Stimulated activated CD4-positive, alpha-beta T cell treated with anti-CD3 and anti-CD28 coated beads, Interleukin-2, amount 100 ng/mL, for 48 hours (primary cell): ENCODE measurements around the gene EN1.

Experiments
- DNase-seq, 2 donors: peaks; one replicate each; pipeline ENCODE4 v3.0.0-alpha.2; 2020

The EN1 gene

GRCh38 chr2:118816669-118817068 lies 30.8 kb downstream of the EN1 start:
- no peak for DNase-seq

GRCh38 chr2:118815731-118816130 lies 31.7 kb downstream of the EN1 start:
- no peak for DNase-seq

- DNase-seq: no peak
Observed at GRCh38 chr2:118815314-118815713, 32.1 kb downstream of the EN1 start.

GRCh38 chr2:118814368-118814767 lies 33.1 kb downstream of the EN1 start:
- DNase-seq: no peak

DNA sequence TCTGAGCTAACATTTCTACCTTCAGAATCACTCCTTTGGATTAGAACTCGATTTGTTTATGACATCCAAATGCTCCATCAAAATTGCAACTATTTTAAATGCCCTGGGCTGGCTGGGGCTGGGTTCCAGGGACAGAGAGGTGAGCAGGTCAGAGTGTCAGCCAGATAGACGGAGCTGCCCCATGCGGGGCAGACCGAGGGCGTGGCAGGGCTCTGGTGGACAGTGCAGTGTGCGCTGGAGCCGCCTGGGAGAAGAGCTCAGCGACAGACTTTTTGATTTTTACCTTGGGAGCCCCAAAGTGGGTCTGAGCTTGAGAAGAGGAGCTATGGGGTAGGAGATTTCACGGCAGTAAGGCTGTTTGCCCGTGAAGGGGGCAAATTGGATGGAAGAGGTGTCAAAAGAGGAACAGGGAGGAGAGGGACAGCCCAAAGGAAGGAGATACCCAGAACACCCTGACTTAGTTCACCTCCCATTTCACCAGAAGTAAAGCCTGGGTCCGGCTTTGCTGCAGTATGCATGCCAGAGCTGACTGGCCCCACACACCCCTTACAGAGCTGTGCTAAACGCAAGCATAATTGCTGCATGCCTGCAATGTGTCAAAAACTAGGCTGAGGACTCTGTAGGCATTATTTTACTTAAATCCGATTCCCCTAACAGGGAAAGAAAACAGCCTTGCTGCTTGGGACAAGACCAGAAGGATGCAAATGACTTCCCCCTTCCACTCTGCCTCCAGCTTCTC lies 33.7 kb downstream of the EN1 start:
- DNase-seq: no peak

GRCh38 chr2:118813111-118813510 lies 34.3 kb downstream of the EN1 start:
- DNase-seq: no peak

DNA sequence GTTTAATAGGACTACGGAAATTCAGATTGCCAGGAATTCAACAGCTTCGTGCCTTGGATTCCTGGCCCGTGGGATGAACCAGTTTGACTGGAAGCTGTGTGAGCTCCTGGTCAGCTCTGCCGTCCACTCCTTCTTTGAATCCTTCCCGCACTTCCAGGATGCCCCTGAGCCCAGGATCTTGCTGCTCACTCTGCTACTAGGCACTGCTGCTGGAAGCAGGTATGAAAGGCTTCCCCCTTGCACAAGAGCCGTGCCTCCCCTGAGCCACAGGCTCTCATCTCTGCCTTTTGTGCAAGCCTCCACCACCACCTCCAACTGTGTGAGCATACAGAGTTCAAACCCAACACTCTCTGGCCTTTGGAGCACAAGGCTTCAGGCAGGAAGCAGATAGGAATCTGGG lies 34.9 kb downstream of the EN1 start:
- no peak for DNase-seq

DNA sequence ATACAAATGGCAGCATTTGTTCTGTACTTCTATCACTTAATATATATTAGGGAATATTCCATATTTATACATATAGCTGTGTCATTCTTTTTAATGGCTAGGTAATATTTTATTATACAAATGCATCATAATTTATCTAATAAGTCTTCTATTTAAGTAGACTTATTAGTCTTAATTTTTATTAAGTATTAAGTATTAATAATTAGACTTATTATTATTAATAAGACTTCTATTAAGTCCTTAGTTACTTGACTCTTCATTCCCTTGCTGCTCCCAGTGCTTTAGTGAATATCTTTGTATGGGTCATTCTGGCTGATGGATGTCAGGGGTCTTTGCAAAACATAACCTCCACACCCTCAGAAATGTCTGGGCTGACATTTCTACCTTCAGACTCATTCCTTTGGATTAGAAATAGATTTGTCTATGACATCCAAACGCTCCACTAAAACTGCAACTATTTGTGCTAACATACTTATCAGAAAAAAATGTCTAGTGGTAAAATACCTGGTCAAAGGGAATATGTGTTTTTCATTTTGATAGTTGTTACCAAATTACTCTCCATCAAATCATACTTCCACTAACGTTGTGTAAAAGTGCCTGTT lies 35.8 kb downstream of the EN1 start:
- no peak for DNase-seq

GRCh38 chr2:118810766-118811165 lies 36.7 kb downstream of the EN1 start:
- no peak for DNase-seq

GRCh38 chr2:118808429-118808809 lies 39.0 kb downstream of the EN1 start:
- no peak for DNase-seq

DNA sequence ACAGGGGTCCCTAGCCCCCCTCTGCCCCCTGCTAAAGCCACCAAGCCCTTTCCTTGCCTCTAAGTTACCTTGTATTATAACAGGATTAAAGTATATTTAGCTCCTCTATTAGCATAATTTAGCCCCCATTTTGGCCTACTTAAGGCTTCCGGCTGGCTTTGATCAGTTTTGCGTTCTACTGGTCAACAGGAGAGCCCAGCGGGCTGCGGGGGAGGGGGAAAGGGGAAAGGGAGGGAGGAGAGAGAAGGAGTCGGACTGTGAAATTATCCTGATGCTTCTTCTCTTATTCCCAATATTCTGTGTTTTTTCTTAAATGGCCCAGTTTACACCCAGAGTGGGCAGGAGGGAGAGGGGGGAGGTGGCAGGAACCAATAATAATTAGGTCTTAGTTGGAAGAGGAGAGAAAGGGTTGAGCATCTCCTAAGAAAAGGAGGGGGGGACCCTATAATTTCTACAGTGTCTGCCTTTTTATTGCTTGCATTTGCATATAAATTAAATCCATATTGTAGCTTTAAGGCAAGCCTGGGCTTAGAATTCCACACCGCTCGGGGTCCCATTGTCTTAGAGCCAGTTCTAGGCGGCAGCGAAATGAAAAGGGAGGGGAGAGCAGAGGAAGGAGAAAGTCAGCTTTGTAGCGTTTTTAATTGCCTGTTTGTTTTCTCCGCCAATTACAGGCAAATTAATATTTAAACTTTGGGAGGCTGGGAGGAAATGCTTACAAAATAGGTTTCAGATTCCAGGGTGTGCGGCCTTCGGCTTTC lies 39.6 kb downstream of the EN1 start:
- no peak for DNase-seq

DNA sequence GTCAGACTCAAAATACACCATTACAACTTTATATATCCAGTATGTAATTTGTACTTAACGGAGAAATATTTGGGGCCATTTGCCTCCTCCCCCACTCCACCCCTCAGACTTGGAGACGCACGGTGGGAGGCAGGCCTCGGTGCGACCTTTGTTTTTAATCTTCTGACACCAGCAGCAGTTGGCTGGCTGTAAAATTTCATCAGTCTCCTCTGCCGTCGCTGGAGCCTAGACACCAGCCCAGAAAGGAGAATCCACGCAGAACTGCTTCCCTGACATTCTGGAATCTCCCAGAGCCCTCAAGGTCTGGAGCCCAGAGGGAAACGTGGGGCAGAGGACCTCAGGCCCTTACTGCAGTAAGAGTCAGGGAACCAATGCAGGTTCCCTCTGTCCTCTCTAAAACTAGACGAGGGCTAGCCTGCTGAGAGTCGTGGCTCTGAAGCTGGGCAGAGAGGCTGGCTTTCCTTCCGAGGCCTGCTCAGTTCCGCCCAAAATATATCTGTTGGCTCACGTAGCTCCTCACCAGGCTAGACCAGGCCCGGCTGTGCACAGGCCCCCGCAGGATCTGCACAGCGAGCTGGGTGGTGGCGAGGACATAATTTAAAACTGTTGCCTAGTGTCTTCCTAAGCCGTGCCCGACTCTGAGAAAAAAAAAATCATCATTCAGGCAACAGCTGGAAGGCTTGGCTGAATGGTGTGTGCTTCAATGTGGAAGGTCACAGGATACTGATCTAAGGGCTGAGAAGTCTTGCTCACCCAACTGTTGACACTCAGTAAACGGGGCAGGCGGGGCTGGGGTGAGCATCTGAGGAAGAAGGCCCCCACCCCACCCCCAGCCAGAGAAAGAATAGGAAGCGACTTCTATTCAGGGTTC lies 40.4 kb downstream of the EN1 start:
- no peak for DNase-seq

DNA sequence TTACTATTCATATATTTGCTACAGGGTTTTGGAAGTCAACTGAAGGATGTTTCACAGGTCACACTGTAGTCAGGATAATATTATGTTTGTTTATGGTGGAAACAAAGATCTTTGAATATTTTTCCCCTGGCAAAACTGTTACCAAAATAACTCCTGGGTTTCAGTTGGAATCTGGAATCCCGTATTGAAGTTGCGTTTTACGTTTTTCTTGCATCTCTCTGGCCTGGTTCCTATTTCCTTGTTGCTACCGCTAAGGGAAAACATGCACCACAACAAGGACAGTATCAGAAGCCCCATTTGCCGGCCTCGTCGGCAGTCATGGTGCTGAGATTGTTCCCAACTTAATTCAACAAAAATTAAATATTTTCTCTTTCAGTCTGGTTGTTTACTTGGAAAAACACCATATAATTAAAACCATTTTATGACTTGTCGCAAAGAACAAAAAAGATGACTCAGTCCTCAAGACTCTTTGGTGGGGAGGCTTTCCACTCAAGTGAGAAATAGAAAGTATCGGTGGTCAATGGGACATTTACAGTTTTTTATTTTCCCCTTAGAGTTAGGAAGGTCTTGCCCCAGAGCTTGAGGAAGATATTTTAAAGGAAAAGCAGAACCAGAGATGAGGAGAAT lies 42.3 kb downstream of the EN1 start:
- no peak for DNase-seq

DNA sequence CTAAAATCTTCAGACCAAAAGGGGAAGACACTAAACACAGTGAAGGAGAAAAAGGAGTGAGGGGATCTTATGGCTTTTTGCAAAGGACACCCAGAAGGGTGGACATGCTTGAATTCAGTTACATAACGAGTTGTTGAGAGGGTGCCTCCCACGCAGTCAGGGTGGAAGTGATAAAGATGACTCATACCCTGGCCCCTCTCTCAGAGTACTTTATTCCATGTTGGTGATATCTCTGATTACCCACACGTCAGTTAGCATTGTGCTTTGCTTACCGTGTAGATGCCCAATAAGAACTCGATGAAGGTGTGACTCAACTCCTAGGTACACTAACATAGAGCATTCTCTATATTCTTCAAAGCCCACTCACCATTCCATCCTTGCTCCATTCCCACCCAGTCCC lies 44.4 kb downstream of the EN1 start:
- no peak for DNase-seq

DNA sequence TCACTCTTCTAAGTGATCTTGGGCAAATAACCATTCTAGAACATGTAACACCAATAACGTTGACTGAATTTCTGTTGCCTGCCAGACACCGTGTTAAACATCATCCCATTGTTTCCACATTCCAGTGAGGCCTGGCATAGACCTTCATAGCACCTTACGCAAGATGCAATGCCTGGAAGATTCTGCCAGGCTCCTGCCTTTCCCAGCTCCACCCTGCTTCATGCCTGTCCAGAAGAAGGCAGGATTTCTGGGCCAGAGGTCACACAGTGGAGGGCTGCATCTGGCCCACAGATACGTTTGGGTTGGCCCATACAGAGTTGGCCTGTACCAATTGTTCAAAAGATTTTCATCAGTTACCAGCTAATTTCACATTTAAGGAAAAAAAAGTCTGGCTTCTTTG lies 46.3 kb downstream of the EN1 start:
- no peak for DNase-seq

DNA sequence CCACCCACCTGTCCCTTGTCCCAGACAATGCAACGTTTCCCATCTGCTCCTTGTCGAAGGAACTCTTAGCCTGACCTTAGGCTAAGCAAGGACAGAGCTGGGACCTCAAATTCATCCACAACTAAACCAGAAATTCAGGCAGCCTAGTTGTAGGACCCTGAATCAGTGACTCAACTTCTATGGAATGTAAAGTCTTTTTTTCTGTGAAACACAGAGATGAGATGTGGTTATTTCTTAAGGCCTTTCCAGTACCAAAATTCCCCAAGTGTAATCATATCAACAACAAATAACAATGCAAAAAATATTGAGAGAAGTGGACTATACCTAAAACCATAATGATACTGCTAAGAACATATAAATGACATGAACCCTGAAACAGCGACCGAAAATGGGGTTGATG lies 46.7 kb downstream of the EN1 start:
- no peak for DNase-seq

DNA sequence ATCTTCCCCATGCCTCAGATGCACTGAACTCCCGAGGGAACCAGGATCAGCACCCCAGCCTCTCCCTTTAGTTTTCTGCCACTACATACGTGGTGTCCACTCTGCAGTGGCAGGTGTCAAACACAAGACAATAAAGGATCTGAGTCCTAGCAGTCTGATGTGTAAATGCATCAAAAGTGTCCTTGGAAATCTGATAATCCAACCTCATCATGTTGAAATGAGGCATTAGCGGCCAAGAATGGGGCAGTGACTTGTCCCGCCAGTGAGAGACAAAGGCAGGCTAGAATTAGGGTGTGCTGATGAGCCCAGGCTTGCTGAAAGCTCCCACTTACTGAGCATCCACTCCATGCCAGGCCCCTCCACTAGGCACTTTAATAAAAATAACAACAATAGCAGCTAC lies 52.9 kb downstream of the EN1 start:
- no peak for DNase-seq
